Transverse colon (tissue), 4 donors: Measurements from ENCODE around the gene NTRK3. TPM values are rescaled to one million over a fixed set of nuclear protein-coding genes. Genes with fewer than 3 reads are reported as not detected.

Experiments
- DNase-seq: peaks from one replicate; pipeline ENCODE4 v3.0.0-alpha.2; 2019
- H3K27ac ChIP-seq, 4 donors: fragments of 200-600 bp; sonication (generic); 2 replicates each; pipeline ENCODE4 v1.5.1; 2016 to 2018; ENCODE audit warnings: inconsistent platforms in 4 of 4
- H3K27me3 ChIP-seq: fragments of 200-600 bp; sonication (generic); 2 replicates; pipeline ENCODE4 v1.5.1; 2017; ENCODE audit warnings: inconsistent platforms
- H3K36me3 ChIP-seq, 4 donors: fragments of 200-600 bp; sonication (generic); 2 replicates each; pipeline ENCODE4 v1.5.1; 2017 to 2019; ENCODE audit warnings: inconsistent platforms in 4 of 4
- H3K4me1 ChIP-seq, 4 donors: fragments of 200-600 bp; sonication (generic); 2 replicates each; pipeline ENCODE4 v1.5.1; 2017 to 2020; ENCODE audit warnings: inconsistent platforms in 4 of 4
- H3K4me3 ChIP-seq, 4 donors: fragments of 200-600 bp; sonication (generic); 1 replicate in 1 of 4; 2 replicates in 3 of 4; pipeline versions ENCODE4 v1.5.1 to v1.6.1; 2017 to 2019; ENCODE audit warnings: inconsistent platforms in 4 of 4
- H3K9me3 ChIP-seq, 2 donors: fragments of 200-600 bp; sonication (generic); 2 replicates each; pipeline ENCODE4 v1.5.1; 2017 to 2019; ENCODE audit warnings: inconsistent platforms in 2 of 2
- CTCF ChIP-seq, 5 experiments: fragments of 200-600 bp in 3 of 5; fragments of 450-650 bp in 2 of 5; sonication (generic) in 3 of 5; IDR thresholded peaks; 1 replicate in 2 of 5; 2 replicates in 3 of 5; pipeline ENCODE4 v1.5.1; 2016 to 2017; ENCODE audit warnings: antibody characterized with exemption in 5 of 5, inconsistent platforms in 3 of 5, mild to moderate bottlenecking in 2 of 5, moderate library complexity in 1 of 5
- EP300 ChIP-seq: sonication (generic); formaldehyde crosslinking; IDR thresholded peaks from one replicate; pipeline ENCODE4 v1.6.1; 2017; ENCODE audit warnings: antibody characterized with exemption, low read depth
- POLR2A ChIP-seq: fragments of 450-650 bp; IDR thresholded peaks from one replicate; pipeline ENCODE4 v1.6.1; 2016; ENCODE audit warnings: antibody characterized with exemption, mild to moderate bottlenecking, moderate library complexity
- POLR2AphosphoS5 ChIP-seq, 3 donors: sonication (generic); formaldehyde crosslinking; IDR thresholded peaks; one replicate each; pipeline ENCODE4 v1.6.1; 2016; ENCODE audit warnings: antibody characterized with exemption in 3 of 3
- WGBS, 2 donors: methylation state at CpG; one replicate each; pipeline ENCODE4 v1.1.5; 2018; ENCODE audit warnings: low coverage in 1 of 2; 5-methylcytosine and 5-hydroxymethylcytosine counted together
- in situ Hi-C, 4 donors: fragments of 200-750 bp; cut with MboI; loops; one replicate each; pipeline versions ENCODE4 v1.15.0 to v1.15.1; 2017; ENCODE audit warnings: low sequenced_read_pairs in 3 of 4, low pct_ligation_motif_present in 1 of 4, low pct_unique_long_range_greater_than_20kb in 1 of 4
- intact Hi-C: fragments of 100-400 bp; cut with DNase I; formaldehyde crosslinking; loops from one replicate; pipeline ENCODE4 v1.15.1; 2023; ENCODE audit warnings: low total_unique reads
- total RNA-seq, 4 donors: library from RNA; depleted of rRNA; stranded (reverse); fragments of >200 nt; gene quantifications; one replicate each; pipeline ENCODE4 v1.1.0, GENCODE V29; 2016

The NTRK3 gene
- total RNA-seq, result 1 to 10 TPM; 1.1 to 2.8 (median 2.4) TPM

- no peaks in the 10 kb centered on the region for H3K36me3 ChIP-seq
- H3K4me1 ChIP-seq, result peaks cover 0 to 29% (median 2%) of the 10 kb centered on the region in 4 donors
- no peak for DNase-seq
- 1% methylated on average over 64 of the region's 95 CpGs; no CpG with 5 or more reads in 1 of the 2 donors for WGBS, 2 donors
- no peak for TF ChIP-seq CTCF (IDR thresholded peaks at IDR 0.05)
- no peak for TF ChIP-seq POLR2AphosphoS5 (IDR thresholded peaks at IDR 0.05)
- no peak for TF ChIP-seq EP300
- no peak for TF ChIP-seq POLR2A
- peaks cover 71% of the 10 kb centered on the region for H3K27me3 ChIP-seq
- no peaks in the 10 kb centered on the region for H3K9me3 ChIP-seq
- H3K27ac ChIP-seq, result no peak within 1 kb of the TSS
- in situ Hi-C loops (no loop called here), intact Hi-C loops (no loop called here)
- H3K4me3 ChIP-seq, result peak within 1 kb of the TSS in 3 of 4 donors; percentile 10 to 47 (median 16)
These were observed at the start of gene NTRK3 for GRCh38 chr15:88256279-88257230. TSS of gene NTRK3 (minus strand) at chr15:88256739. CDS start at chr15:88256153, 586 bp downstream.

GRCh38 chr15:88303395-88303794 is 46.9 kb upstream of the NTRK3 start:
- no peak for TF ChIP-seq EP300
- no peak for TF ChIP-seq CTCF (IDR thresholded peaks at IDR 0.05)
- TF ChIP-seq POLR2AphosphoS5 (IDR thresholded peaks at IDR 0.05), result no peak
- TF ChIP-seq POLR2A, result no peak
- intact Hi-C loops, result no loop called here
- H3K27me3 ChIP-seq, result no peaks in the 10 kb centered on the region
- in situ Hi-C loops, result no loop called here
- H3K4me3 ChIP-seq, result no peak overlapping the region
- H3K4me1 ChIP-seq, result no peaks in the 10 kb centered on the region
- no peak overlapping the region for H3K27ac ChIP-seq
- no peaks in the 10 kb centered on the region for H3K36me3 ChIP-seq
- DNase-seq, result no peak
- H3K9me3 ChIP-seq, result no peaks in the 10 kb centered on the region

GRCh38 chr15:88302373-88302772 is 45.8 kb upstream of the NTRK3 start:
- in situ Hi-C loops (no loop called here), intact Hi-C loops (no loop called here)
- H3K4me3 ChIP-seq, result no peak overlapping the region
- no peak for TF ChIP-seq POLR2A
- no peak for TF ChIP-seq POLR2AphosphoS5 (IDR thresholded peaks at IDR 0.05)
- TF ChIP-seq CTCF (IDR thresholded peaks at IDR 0.05), result no peak
- TF ChIP-seq EP300, result no peak
- no peaks in the 10 kb centered on the region for H3K9me3 ChIP-seq
- no peak overlapping the region for H3K27ac ChIP-seq
- no peak for DNase-seq
- no peaks in the 10 kb centered on the region for H3K27me3 ChIP-seq
- no peaks in the 10 kb centered on the region for H3K4me1 ChIP-seq
- H3K36me3 ChIP-seq, result no peaks in the 10 kb centered on the region
- 75 to 86% methylated on average over 1 to 3 of the region's 3 CpGs for WGBS, 2 donors

- in situ Hi-C loops, result no loop called here
- TF ChIP-seq CTCF (IDR thresholded peaks at IDR 0.05) (no peak), POLR2AphosphoS5 (IDR thresholded peaks at IDR 0.05) (no peak), POLR2A (no peak), EP300 (no peak)
- Histone ChIP-seq H3K4me3 (no peak overlapping the region), H3K4me1 (no peaks in the 10 kb centered on the region), H3K27me3 (no peaks in the 10 kb centered on the region), H3K27ac (no peak overlapping the region), H3K36me3 (no peaks in the 10 kb centered on the region), H3K9me3 (no peaks in the 10 kb centered on the region)
- no peak for DNase-seq
- intact Hi-C loops, result no loop called here
- WGBS, 2 donors, result 62 to 70% methylated on average over 2 of the region's 2 CpGs
These were observed 44.8 kb upstream of the NTRK3 start for GRCh38 chr15:88301311-88301710.
